Measurements from ENCODE around the gene STK24.

The STK24 gene

DNA sequence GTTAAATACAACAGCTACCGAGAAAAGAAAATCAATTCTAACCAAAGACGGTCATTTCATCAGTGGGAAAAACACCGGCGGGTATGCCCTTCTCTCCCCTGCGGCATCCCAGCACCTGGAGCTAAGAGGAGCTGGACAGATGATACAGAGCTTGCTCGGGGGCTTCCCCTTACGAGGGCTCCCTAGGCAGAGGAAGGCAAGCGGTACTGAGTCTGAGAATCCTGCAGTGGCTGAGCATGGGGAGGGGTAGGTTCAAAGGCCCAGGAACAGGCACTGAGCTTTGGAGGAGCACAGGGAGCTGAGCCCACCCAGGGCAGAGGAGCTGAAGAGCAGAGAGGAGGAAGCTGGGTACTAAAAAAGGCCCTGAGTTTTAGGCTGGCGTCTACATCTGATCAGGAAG lies 12.7 kb downstream of the STK24 start:
- TF ChIP-seq, protein P1, sequence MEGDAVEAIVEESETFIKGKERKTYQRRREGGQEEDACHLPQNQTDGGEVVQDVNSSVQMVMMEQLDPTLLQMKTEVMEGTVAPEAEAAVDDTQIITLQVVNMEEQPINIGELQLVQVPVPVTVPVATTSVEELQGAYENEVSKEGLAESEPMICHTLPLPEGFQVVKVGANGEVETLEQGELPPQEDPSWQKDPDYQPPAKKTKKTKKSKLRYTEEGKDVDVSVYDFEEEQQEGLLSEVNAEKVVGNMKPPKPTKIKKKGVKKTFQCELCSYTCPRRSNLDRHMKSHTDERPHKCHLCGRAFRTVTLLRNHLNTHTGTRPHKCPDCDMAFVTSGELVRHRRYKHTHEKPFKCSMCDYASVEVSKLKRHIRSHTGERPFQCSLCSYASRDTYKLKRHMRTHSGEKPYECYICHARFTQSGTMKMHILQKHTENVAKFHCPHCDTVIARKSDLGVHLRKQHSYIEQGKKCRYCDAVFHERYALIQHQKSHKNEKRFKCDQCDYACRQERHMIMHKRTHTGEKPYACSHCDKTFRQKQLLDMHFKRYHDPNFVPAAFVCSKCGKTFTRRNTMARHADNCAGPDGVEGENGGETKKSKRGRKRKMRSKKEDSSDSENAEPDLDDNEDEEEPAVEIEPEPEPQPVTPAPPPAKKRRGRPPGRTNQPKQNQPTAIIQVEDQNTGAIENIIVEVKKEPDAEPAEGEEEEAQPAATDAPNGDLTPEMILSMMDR (IDR thresholded peaks at IDR 0.05; ENCODE audit: low read depth, low read length) = no peak
- H3K27me3 ChIP-seq (ENCODE audit: insufficient read depth, low read depth, severe bottlenecking) = no peaks in the 10 kb centered on the region
- peaks cover 29% of the 10 kb centered on the region for H3K36me3 ChIP-seq
- H3K27ac ChIP-seq = no peak overlapping the region
- peak; percentile 15 for DNase-seq
- H3K9me3 ChIP-seq (ENCODE audit: severe bottlenecking) = no peaks in the 10 kb centered on the region
- no peak overlapping the region for H3K4me3 ChIP-seq (ENCODE audit: low read depth, low read length)

DNA sequence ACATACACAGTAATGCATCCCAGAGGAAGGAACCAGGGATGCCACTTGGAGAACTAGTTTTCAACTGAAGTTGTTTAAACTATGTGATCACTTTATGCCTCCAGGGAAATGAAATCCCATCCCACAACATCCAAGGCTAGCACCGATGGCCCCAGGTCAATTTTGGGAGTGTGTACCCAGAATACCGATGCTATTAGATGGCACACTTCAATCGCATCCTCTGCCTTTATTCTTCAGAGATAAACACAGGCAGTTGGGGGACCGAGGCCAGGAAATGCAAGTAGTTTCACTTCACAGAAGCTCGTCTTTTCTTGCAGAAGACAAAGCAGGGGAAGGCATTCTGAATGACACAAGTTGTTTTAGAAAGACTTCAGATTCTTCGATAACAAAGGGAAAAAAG lies 13.8 kb downstream of the STK24 start:
- H3K4me3 ChIP-seq (ENCODE audit: low read depth, low read length) = no peak overlapping the region
- H3K27me3 ChIP-seq (ENCODE audit: insufficient read depth, low read depth, severe bottlenecking) = no peaks in the 10 kb centered on the region
- TF ChIP-seq, protein P1 (IDR thresholded peaks at IDR 0.05; ENCODE audit: low read depth, low read length) = no peak
- H3K36me3 ChIP-seq = peaks cover 19% of the 10 kb centered on the region
- no peak overlapping the region for H3K27ac ChIP-seq
- no peaks in the 10 kb centered on the region for H3K9me3 ChIP-seq (ENCODE audit: severe bottlenecking)
- DNase-seq = no peak

DNA sequence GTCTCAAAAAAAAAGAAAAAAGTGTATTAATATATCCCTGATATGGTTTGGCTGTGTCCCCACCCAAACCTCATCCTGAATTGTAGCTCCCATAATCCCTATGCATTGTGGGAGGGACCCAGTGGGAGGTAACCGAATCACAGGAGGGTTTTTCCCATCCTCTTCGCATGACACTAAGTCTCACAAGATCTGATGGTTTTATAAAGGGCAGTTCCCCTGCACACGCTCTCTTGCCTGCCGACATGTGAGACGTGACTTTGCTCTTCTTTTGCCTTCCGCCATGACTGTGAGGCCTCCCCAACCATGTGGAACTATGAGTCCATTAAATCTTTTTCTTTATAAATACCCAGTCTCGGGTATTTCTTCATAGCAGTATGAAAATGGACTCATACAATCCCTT lies 17.7 kb downstream of the STK24 start:
- Histone ChIP-seq H3K36me3 (peaks cover 11% of the 10 kb centered on the region), H3K27ac (no peak overlapping the region), H3K4me3 (ENCODE audit: low read depth, low read length) (no peak overlapping the region), H3K9me3 (ENCODE audit: severe bottlenecking) (no peaks in the 10 kb centered on the region), H3K27me3 (ENCODE audit: insufficient read depth, low read depth, severe bottlenecking) (no peaks in the 10 kb centered on the region)
- no peak for DNase-seq
- TF ChIP-seq, protein P1 (IDR thresholded peaks at IDR 0.05; ENCODE audit: low read depth, low read length) = no peak

DNA sequence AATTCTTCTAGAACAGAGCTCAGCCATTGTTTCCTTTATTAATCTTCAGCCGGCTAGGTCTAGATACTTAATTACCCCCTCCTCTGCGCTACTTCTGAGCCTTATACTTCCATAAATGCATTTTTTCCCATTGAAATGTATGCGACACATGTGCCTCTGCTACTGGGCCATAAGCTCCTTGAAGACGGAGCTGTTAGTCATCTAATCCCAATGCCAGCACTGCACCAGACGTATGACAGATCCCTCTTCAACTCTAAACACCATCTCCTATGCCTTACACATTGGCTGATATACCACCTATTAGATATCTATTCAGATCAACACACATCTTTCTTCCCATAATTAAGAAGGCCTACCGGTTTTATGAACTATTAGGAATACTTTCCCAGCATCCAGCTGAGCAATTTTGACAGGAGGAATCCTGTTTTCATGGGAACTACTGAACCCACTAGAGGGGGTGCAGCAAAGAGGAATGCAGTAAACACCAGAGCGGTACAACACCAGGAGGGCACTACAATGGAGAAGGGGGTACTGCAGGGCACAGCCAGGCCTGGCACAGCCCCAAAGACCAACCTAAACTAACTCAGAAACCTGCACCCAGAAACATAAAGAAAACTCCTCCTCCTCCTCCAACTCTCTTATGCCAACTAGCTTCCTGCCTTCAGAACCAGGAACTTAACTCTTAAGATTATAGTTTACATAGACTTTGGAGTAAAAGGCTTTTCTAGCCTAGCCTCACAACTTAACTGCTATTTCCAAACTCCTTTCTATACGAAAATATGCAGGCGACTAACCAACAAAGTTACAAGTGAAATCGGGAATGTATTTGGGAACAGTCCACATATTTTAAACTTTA lies 18.7 kb downstream of the STK24 start:
- Histone ChIP-seq H3K4me3 (ENCODE audit: low read depth, low read length) (no peak overlapping the region), H3K36me3 (peaks cover 11% of the 10 kb centered on the region), H3K9me3 (ENCODE audit: severe bottlenecking) (no peaks in the 10 kb centered on the region), H3K27ac (no peak overlapping the region), H3K27me3 (ENCODE audit: insufficient read depth, low read depth, severe bottlenecking) (no peaks in the 10 kb centered on the region)
- DNase-seq = peak; percentile 53
- TF ChIP-seq, protein P1 (IDR thresholded peaks at IDR 0.05; ENCODE audit: low read depth, low read length) = no peak

DNA sequence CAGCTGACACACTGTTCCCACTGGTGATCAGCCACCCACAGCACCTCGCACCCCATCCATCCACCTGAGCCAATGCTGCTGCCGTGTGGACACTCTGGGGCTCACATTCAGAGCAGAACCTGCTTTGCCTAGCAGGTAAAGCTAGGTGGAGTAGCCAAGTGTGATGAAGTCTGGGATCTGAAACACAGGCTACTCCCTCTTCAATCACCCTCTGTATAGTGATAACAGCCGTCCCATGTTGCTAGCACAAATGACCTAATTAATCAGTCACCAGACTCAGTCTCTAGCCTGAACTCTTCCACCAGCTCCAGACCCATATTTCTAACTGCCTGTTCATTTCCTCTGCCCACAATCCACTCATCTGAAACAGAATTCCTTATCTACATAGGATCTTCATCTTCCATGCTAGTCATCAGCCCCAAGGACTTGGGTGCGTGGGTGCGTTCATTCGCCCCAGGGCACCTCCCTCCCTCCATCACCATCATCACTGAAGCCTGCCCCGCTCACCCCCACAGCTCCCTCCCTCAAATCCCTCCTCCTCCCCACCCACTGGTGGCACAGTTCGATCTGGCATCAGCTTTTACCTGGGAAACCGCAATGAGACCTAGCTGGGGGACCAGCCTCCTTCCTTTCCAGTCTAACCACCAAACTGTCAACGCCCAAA lies 19.8 kb downstream of the STK24 start:
- Histone ChIP-seq H3K27me3 (ENCODE audit: insufficient read depth, low read depth, severe bottlenecking) (no peaks in the 10 kb centered on the region), H3K9me3 (ENCODE audit: severe bottlenecking) (no peaks in the 10 kb centered on the region), H3K4me3 (ENCODE audit: low read depth, low read length) (no peak overlapping the region), H3K36me3 (peaks cover 11% of the 10 kb centered on the region), H3K27ac (no peak overlapping the region)
- TF ChIP-seq, protein P1 (IDR thresholded peaks at IDR 0.05; ENCODE audit: low read depth, low read length) = peak; percentile 67
- DNase-seq = peak; percentile 43
